Activated T-cell treated with anti-CD3 and anti-CD28 coated beads for 48 hours (primary cell): ENCODE measurements around the gene CLIP2.
"Not testable (repeated sequence)": the region's sequence is repeated elsewhere in the genome, so short reads cannot be mapped to it uniquely, and the experiment has no call there.

Source experiments
- DNase-seq: peaks from one replicate; pipeline ENCODE4 v3.0.0-alpha.2; 2020; ENCODE audit warnings: low read depth

The CLIP2 gene

GRCh38 chr7:74439541-74439940, 150.3 kb downstream of the CLIP2 start:
- DNase-seq, result no peak

GRCh38 chr7:74440143-74440542, 150.9 kb downstream of the CLIP2 start:
- not testable (repeated sequence) for DNase-seq

- no peak for DNase-seq
Observed at GRCh38 chr7:74441801-74442200, 152.6 kb downstream of the CLIP2 start.

GRCh38 chr7:74443543-74444247, 154.5 kb downstream of the CLIP2 start:
- no peak for DNase-seq

- no peak for DNase-seq
Observed at GRCh38 chr7:74449144-74449543, 159.9 kb downstream of the CLIP2 start.

- DNase-seq, result peak; percentile 61
Observed at GRCh38 chr7:74449809-74450397, 160.7 kb downstream of the CLIP2 start.

- peak; percentile 15 for DNase-seq
Observed at GRCh38 chr7:74452748-74453321, 163.6 kb downstream of the CLIP2 start.

GRCh38 chr7:74453322-74454011, 164.3 kb downstream of the CLIP2 start, which contains the start of gene GTF2IRD1:
Gene GTF2IRD1, plus strand, starts transcription at chr7:74453906. Its CDS starts 54,175 bp downstream, at chr7:74508081.
- DNase-seq, result peak; percentile 46

- DNase-seq, result peak; percentile 29
Observed at GRCh38 chr7:74454021-74454924, 165.1 kb downstream of the CLIP2 start.

GRCh38 chr7:74454925-74455288, 165.7 kb downstream of the CLIP2 start:
- DNase-seq, result no peak

- DNase-seq, result no peak
Observed at GRCh38 chr7:74455291-74455804, 166.1 kb downstream of the CLIP2 start.
